Vagina (tissue), 2 donors: Measurements from ENCODE around the gene CCDC102A.

Experiments used
- POLR2A ChIP-seq, 2 donors: fragments of 450-650 bp; IDR thresholded peaks; one replicate each; pipeline ENCODE4 v1.6.1; 2017; ENCODE audit warnings: antibody characterized with exemption in 2 of 2, mild to moderate bottlenecking in 2 of 2, moderate library complexity in 2 of 2
- POLR2AphosphoS5 ChIP-seq, 2 donors: sonication (generic); formaldehyde crosslinking; IDR thresholded peaks; one replicate each; pipeline ENCODE4 v1.9.0; 2017; ENCODE audit warnings: antibody characterized with exemption in 2 of 2, mild to moderate bottlenecking in 2 of 2, low read depth in 1 of 2; ENCODE audit not compliant: insufficient read depth in 1 of 2
- TF ChIP-seq, protein P1 (sequence below), 3 experiments: fragments of 450-650 bp in 2 of 3; fragments of 200-600 bp in 1 of 3; sonication (generic) in 1 of 3; IDR thresholded peaks; one replicate each; pipeline ENCODE4 v1.5.1; 2017 to 2019; ENCODE audit warnings: antibody characterized with exemption in 3 of 3, mild to moderate bottlenecking in 2 of 3, moderate library complexity in 2 of 3

DNA sequence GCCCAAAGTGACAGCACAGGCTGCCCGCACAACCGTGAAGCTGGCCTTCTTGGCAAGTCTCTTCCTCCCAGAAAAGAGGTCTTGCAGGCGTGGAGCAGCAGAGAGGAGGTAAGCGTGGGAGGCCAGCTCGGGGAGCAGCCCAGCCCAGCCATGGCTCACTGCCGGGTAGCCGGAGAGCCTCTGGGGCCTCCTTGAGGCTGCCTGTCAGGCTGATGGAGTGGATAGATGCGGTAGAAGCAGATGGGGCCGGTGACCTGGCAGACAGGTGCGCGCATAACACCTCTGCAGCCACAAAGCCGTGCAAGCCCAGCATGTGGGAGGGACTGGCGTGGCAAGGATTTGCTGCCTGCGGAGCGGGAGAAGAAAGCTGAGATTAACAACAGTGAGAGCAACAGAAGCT, 33.0 kb downstream of the CCDC102A start:
- TF ChIP-seq, protein P1, sequence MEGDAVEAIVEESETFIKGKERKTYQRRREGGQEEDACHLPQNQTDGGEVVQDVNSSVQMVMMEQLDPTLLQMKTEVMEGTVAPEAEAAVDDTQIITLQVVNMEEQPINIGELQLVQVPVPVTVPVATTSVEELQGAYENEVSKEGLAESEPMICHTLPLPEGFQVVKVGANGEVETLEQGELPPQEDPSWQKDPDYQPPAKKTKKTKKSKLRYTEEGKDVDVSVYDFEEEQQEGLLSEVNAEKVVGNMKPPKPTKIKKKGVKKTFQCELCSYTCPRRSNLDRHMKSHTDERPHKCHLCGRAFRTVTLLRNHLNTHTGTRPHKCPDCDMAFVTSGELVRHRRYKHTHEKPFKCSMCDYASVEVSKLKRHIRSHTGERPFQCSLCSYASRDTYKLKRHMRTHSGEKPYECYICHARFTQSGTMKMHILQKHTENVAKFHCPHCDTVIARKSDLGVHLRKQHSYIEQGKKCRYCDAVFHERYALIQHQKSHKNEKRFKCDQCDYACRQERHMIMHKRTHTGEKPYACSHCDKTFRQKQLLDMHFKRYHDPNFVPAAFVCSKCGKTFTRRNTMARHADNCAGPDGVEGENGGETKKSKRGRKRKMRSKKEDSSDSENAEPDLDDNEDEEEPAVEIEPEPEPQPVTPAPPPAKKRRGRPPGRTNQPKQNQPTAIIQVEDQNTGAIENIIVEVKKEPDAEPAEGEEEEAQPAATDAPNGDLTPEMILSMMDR (IDR thresholded peaks at IDR 0.05): no peak
- TF ChIP-seq POLR2AphosphoS5 (IDR thresholded peaks at IDR 0.05; ENCODE audit: insufficient read depth in 1 of 2, low read depth in 1 of 2) (no peak), POLR2A (IDR thresholded peaks at IDR 0.05) (no peak)
